Measurements from ENCODE around the gene LEMD2.
A peak's percentile ranks its signal among the peaks of the same experiment; 100 is the strongest.
"Not testable (repeated sequence)": the region's sequence is repeated elsewhere in the genome, so short reads cannot be mapped to it uniquely, and the experiment has no call there.

The LEMD2 gene

GRCh38 chr6:33788694-33789549 lies at the start of gene LEMD2:
TSS of gene LEMD2 (minus strand) at chr6:33789130. CDS start at chr6:33789116, 14 bp downstream.
- peak; percentile 89 for DNase-seq

- DNase-seq: no peak
Observed at GRCh38 chr6:33837971-33838665, 49.2 kb upstream of the LEMD2 start.

- no peak for DNase-seq
Observed at GRCh38 chr6:33836806-33837469, 48.0 kb upstream of the LEMD2 start.

GRCh38 chr6:33834401-33835392 lies 45.8 kb upstream of the LEMD2 start:
- no peak for DNase-seq

GRCh38 chr6:33833599-33833998 lies 44.7 kb upstream of the LEMD2 start:
- DNase-seq: no peak

- DNase-seq: not testable (repeated sequence)
Observed at GRCh38 chr6:33832831-33833230, 43.9 kb upstream of the LEMD2 start.

GRCh38 chr6:33831725-33832124 lies 42.8 kb upstream of the LEMD2 start:
- DNase-seq: not testable (repeated sequence)

GRCh38 chr6:33830635-33831240 lies 41.8 kb upstream of the LEMD2 start:
- DNase-seq: no peak

- no peak for DNase-seq
Observed at GRCh38 chr6:33828764-33829731, 40.1 kb upstream of the LEMD2 start.

- DNase-seq: no peak
Observed at GRCh38 chr6:33828452-33828763, 39.5 kb upstream of the LEMD2 start.

GRCh38 chr6:33827546-33828451 lies 38.9 kb upstream of the LEMD2 start:
- DNase-seq: no peak

- no peak for DNase-seq
Observed at GRCh38 chr6:33826537-33826936, 37.6 kb upstream of the LEMD2 start.

- no peak for DNase-seq
Observed at GRCh38 chr6:33824461-33825154, 35.7 kb upstream of the LEMD2 start.

GRCh38 chr6:33823806-33824205 lies 34.9 kb upstream of the LEMD2 start:
- no peak for DNase-seq

- DNase-seq: peak; percentile 14
Observed at GRCh38 chr6:33822575-33823395, 33.9 kb upstream of the LEMD2 start.

GRCh38 chr6:33820784-33821520 lies 32.0 kb upstream of the LEMD2 start:
- no peak for DNase-seq

- DNase-seq: no peak
Observed at GRCh38 chr6:33820243-33820642, 31.3 kb upstream of the LEMD2 start.

Measured in hematopoietic multipotent progenitor cell treated with erythropoietin and hydrocortisone succinate and interleukin-3 and kit ligand, for 8 days (in vitro differentiated cells).